ENCODE measurements around the gene SHMT2. TPM values are rescaled to one million over a fixed set of nuclear protein-coding genes. Genes with fewer than 3 reads are reported as not detected.

Gene SHMT2
- total and polyA plus RNA-seq, 2 experiments from 2014 or later = 125 to 387 TPM

GRCh38 chr12:57224973-57225679 lies 4.4 kb upstream of the SHMT2 start:
- peaks cover 90% of the 10 kb centered on the region for H3K27me3 ChIP-seq (ENCODE audit: insufficient read depth)
- peaks cover 5% of the 10 kb centered on the region for H3K79me2 ChIP-seq (replicated peaks; ENCODE audit: insufficient read depth)
- H3K4me1 Mint-ChIP-seq = peaks cover 60% of the 10 kb centered on the region

More at GRCh38 chr12:57224973-57225679, 4.4 kb upstream of the SHMT2 start:
- H2AFZ ChIP-seq = peak overlapping the region; percentile 76
- peaks cover 62% of the 10 kb centered on the region for H3K4me1 ChIP-seq (ENCODE audit: insufficient read depth)
- ATAC-seq (peak; percentile 69), DNase-seq (ENCODE audit: low spot score) (peak; percentile 48)
- H3K27ac ChIP-seq (ENCODE audit: low read depth) = no peak overlapping the region
- Mint-ChIP-seq H3K27me3 (ENCODE audit: insufficient read depth, low read depth, poor library complexity) (peaks cover 76% of the 10 kb centered on the region), H3K4me3 (peak overlapping the region; percentile 71), H3K36me3 (ENCODE audit: low read depth) (peaks cover 8% of the 10 kb centered on the region), H3K9me3 (peaks cover 3% of the 10 kb centered on the region), H3K27ac (no peak overlapping the region)
- H3K4me2 ChIP-seq = peak overlapping the region; percentile 87
- peaks cover 5% of the 10 kb centered on the region; the same call in 1 of the 2 replicates for H4K20me1 ChIP-seq (replicated peaks; ENCODE audit: insufficient read depth)
- TF ChIP-seq EZH2phosphoT487 (IDR thresholded peaks at IDR 0.05; ENCODE audit: unreplicated experiment) (peak; percentile 30), ZNF331 (CRISPR knock-in tag; IDR thresholded peaks at IDR 0.05; ENCODE audit: low read depth) (no peak), REST (IDR thresholded peaks at IDR 0.05; ENCODE audit: unreplicated experiment) (no peak), NANOG (IDR thresholded peaks at IDR 0.05; ENCODE audit: borderline replicate concordance) (no peak), JUNB (IDR thresholded peaks at IDR 0.05; ENCODE audit: unreplicated experiment) (no peak), EZH2 (IDR thresholded peaks at IDR 0.05; ENCODE audit: low read depth, unreplicated experiment) (no peak), CREB1 (CRISPR knock-in tag; IDR thresholded peaks at IDR 0.05; ENCODE audit: low read depth) (no peak), POLR2AphosphoS5 (IDR thresholded peaks at IDR 0.05; ENCODE audit: low read depth) (no peak; the same call in 1 of the 2 replicates), STAT1 (IDR thresholded peaks at IDR 0.05; ENCODE audit: unreplicated experiment) (no peak), CTCF (conservative IDR thresholded peaks at IDR 0.05; ENCODE audit: low read depth in 2 of 2) (peak; percentile 85 to 89), ZNF462 (CRISPR knock-in tag; IDR thresholded peaks at IDR 0.05) (no peak)
- TF ChIP-seq, protein P1, sequence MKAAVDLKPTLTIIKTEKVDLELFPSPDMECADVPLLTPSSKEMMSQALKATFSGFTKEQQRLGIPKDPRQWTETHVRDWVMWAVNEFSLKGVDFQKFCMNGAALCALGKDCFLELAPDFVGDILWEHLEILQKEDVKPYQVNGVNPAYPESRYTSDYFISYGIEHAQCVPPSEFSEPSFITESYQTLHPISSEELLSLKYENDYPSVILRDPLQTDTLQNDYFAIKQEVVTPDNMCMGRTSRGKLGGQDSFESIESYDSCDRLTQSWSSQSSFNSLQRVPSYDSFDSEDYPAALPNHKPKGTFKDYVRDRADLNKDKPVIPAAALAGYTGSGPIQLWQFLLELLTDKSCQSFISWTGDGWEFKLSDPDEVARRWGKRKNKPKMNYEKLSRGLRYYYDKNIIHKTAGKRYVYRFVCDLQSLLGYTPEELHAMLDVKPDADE (IDR thresholded peaks at IDR 0.05) = no peak
- peaks cover 30% of the 10 kb centered on the region; the same call in 1 of the 2 replicates for H3F3A ChIP-seq (replicated peaks; ENCODE audit: low read depth)
- H3K36me3 ChIP-seq (ENCODE audit: insufficient read depth) = no peaks in the 10 kb centered on the region
- no peaks in the 10 kb centered on the region for H3K9me2 ChIP-seq (ENCODE audit: insufficient read depth)
- H3K4me3 ChIP-seq = peak overlapping the region; percentile 61
